Hepatocyte (in vitro differentiated cells): ENCODE measurements around the gene MND1. TPM values are rescaled to one million over a fixed set of nuclear protein-coding genes. Genes with fewer than 3 reads are reported as not detected.

Experiments
- DNase-seq: peaks from one replicate; pipeline ENCODE4 v3.0.0-alpha.2; 2016; ENCODE audit warnings: low spot score
- H2AFZ ChIP-seq: fragments of 200-600 bp; sonication (generic); 2 replicates; pipeline ENCODE4 v1.6.0; 2016; ENCODE audit warnings: antibody characterized with exemption, mild to moderate bottlenecking
- H3K27ac ChIP-seq: fragments of 200-600 bp; sonication (generic); 2 replicates; pipeline ENCODE4 v1.5.1; 2016; ENCODE audit warnings: mild to moderate bottlenecking
- H3K27me3 ChIP-seq: fragments of 200-600 bp; sonication (generic); 2 replicates; pipeline ENCODE4 v1.6.1; 2016
- H3K36me3 ChIP-seq: fragments of 200-600 bp; sonication (generic); replicated peaks from 2 replicates; pipeline ENCODE4 v1.5.1; 2016; ENCODE audit warnings: low read depth; ENCODE audit not compliant: insufficient read depth
- H3K4me1 ChIP-seq: fragments of 200-600 bp; sonication (generic); 2 replicates; pipeline ENCODE4 v1.5.1; 2016; ENCODE audit warnings: mild to moderate bottlenecking, moderate library complexity; ENCODE audit not compliant: insufficient read depth
- H3K4me2 ChIP-seq: fragments of 200-600 bp; sonication (generic); 2 replicates; pipeline ENCODE4 v1.6.0; 2016
- H3K4me3 ChIP-seq: fragments of 200-600 bp; sonication (generic); 2 replicates; pipeline ENCODE4 v1.5.1; 2016; ENCODE audit warnings: mild to moderate bottlenecking
- H3K79me2 ChIP-seq: fragments of 200-600 bp; sonication (generic); 2 replicates; pipeline ENCODE4 v1.6.0; 2017; ENCODE audit warnings: mild to moderate bottlenecking
- H3K9me2 ChIP-seq: fragments of 200-600 bp; sonication (generic); replicated peaks from 2 replicates; pipeline ENCODE4 v1.6.0; 2017; ENCODE audit warnings: mild to moderate bottlenecking; ENCODE audit not compliant: insufficient read depth
- H3K9me3 ChIP-seq: fragments of 200-600 bp; sonication (generic); 2 replicates; pipeline ENCODE4 v1.5.1; 2016; ENCODE audit warnings: low read depth, mild to moderate bottlenecking
- H4K20me1 ChIP-seq: fragments of 200-600 bp; sonication (generic); 2 replicates; pipeline ENCODE4 v1.6.0; 2016; ENCODE audit warnings: mild to moderate bottlenecking; ENCODE audit not compliant: insufficient read depth, poor library complexity, severe bottlenecking
- EZH2 ChIP-seq: fragments of 200-600 bp; sonication (generic); IDR thresholded peaks from 2 replicates; pipeline ENCODE4 v1.6.1; 2016; ENCODE audit warnings: antibody characterized with exemption, mild to moderate bottlenecking, borderline replicate concordance
- EZH2phosphoT487 ChIP-seq: fragments of 200-600 bp; sonication (generic); IDR thresholded peaks from one replicate; pipeline ENCODE4 v1.6.1; 2018; ENCODE audit warnings: antibody characterized with exemption, mild to moderate bottlenecking, low read depth, moderate library complexity; ENCODE audit not compliant: unreplicated experiment, severe bottlenecking
- WGBS: methylation state at CpG from one replicate; pipeline ENCODE4 v1.1.6; 2016; ENCODE audit warnings: low lambda C conversion rate; ENCODE audit errors: missing lambda C conversion rate; 5-methylcytosine and 5-hydroxymethylcytosine counted together
- polyA plus RNA-seq: library from polyadenylated mRNA; unstranded; fragments of >200 nt; fragmentation: Nextera tagmentation; extraction: Ambion mirVana; gene quantifications from 2 replicates; pipeline ENCODE4 v1.2.1, GENCODE V29; 2016
- total RNA-seq: library from RNA; depleted of rRNA; stranded (reverse); fragments of >200 nt; gene quantifications from 2 replicates; pipeline ENCODE4 v1.2.3, GENCODE V29; 2014
- TF ChIP-seq, protein P1 (sequence below): fragments of 200-600 bp; sonication (generic); IDR thresholded peaks from 2 replicates; pipeline ENCODE4 v1.5.1; 2016; ENCODE audit warnings: antibody characterized with exemption, mild to moderate bottlenecking; ENCODE audit not compliant: poor library complexity

The MND1 gene
- total and polyA plus RNA-seq, 2 experiments from 2014 or later: 2.2 to 4.3 TPM

DNA sequence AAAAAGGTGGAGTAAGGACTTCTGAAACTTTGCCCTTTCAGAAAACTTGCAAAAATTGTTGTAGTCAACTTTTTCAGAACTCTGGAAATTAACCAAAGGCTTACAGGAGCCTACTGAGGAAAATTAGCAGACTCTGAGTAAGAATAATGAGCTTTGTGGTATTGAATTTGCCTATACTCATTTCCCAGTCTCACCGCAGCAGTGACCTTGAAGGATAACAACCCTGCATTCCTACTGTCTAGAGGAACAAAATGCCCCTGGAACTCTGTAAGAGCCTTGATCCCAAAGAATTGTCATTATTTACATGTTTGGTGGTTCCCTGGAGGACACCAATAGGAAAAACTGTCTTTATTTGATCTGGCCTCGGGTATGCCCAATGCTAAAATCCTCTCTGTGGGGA, 57.9 kb downstream of the MND1 start:
- 86% methylated on average over 2 of the region's 2 CpGs for WGBS
- Histone ChIP-seq H3K79me2 (no peaks in the 10 kb centered on the region), H3K9me3 (no peaks in the 10 kb centered on the region), H3K4me2 (no peak overlapping the region), H2AFZ (no peak overlapping the region), H3K9me2 (no peaks in the 10 kb centered on the region), H3K27me3 (no peaks in the 10 kb centered on the region), H3K4me3 (no peak overlapping the region), H4K20me1 (no peaks in the 10 kb centered on the region), H3K4me1 (no peaks in the 10 kb centered on the region), H3K36me3 (no peaks in the 10 kb centered on the region), H3K27ac (no peak overlapping the region)
- DNase-seq: no peak
- no peak for TF ChIP-seq EZH2
- TF ChIP-seq, protein P1, sequence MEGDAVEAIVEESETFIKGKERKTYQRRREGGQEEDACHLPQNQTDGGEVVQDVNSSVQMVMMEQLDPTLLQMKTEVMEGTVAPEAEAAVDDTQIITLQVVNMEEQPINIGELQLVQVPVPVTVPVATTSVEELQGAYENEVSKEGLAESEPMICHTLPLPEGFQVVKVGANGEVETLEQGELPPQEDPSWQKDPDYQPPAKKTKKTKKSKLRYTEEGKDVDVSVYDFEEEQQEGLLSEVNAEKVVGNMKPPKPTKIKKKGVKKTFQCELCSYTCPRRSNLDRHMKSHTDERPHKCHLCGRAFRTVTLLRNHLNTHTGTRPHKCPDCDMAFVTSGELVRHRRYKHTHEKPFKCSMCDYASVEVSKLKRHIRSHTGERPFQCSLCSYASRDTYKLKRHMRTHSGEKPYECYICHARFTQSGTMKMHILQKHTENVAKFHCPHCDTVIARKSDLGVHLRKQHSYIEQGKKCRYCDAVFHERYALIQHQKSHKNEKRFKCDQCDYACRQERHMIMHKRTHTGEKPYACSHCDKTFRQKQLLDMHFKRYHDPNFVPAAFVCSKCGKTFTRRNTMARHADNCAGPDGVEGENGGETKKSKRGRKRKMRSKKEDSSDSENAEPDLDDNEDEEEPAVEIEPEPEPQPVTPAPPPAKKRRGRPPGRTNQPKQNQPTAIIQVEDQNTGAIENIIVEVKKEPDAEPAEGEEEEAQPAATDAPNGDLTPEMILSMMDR: no peak
- no peak for TF ChIP-seq EZH2phosphoT487

DNA sequence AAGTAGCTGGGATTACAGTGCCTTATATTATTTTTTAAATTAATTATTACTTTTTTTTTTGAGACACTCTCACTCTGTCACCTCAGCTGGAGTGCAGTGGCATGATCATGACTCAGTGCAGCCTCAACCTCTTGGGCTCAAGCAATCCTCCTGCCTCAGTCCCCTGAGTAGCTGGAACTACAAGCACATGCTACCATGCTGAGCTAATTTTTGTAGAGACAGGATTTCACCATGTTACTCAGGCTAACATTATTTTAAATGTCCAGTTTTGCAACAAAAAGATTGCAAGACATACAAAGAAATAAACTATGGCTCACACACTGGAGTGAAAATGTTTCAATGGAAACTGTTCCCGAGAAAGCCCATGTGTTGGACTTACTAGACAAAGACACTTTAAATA, 59.2 kb downstream of the MND1 start:
- no peak overlapping the region for H3K27ac ChIP-seq
- no peak overlapping the region for H3K4me2 ChIP-seq
- H3K4me1 ChIP-seq: no peaks in the 10 kb centered on the region

DNA sequence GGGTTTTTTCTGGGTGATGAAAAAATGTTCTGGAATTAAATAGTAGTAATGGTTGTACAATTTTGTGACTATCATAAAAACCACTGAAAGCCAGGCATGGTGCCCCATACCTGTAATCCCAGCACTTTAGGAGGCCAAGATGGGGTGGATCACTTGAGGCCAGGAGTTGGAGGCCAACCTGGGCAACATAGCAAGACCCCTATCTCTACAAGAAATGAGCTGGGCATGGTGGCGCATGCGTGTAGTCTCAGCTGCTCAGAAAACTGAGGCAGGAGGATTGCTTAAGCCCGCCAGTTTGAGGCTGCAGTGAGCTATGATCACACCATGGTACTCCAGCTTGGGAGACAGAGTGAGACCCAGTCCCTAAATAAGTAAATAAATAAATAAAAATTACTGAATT, 63.4 kb downstream of the MND1 start:
- H3K4me3 ChIP-seq: no peak overlapping the region
- no peaks in the 10 kb centered on the region for H3K9me3 ChIP-seq
- H3K36me3 ChIP-seq: no peaks in the 10 kb centered on the region
- H3K27ac ChIP-seq: no peak overlapping the region
- no peak for DNase-seq
- H3K4me1 ChIP-seq: no peaks in the 10 kb centered on the region
- H3K4me2 ChIP-seq: no peak overlapping the region
- no peaks in the 10 kb centered on the region for H3K79me2 ChIP-seq
- no peaks in the 10 kb centered on the region for H3K27me3 ChIP-seq
- no peaks in the 10 kb centered on the region for H4K20me1 ChIP-seq
- no peaks in the 10 kb centered on the region for H3K9me2 ChIP-seq
- H2AFZ ChIP-seq: no peak overlapping the region
- TF ChIP-seq EZH2phosphoT487: no peak
- no peak for TF ChIP-seq EZH2
- TF ChIP-seq, protein P1: no peak
- 98% methylated on average over 3 of the region's 3 CpGs for WGBS

More for the DNA sequence above, 59.2 kb downstream of the MND1 start:
- H3K27me3 ChIP-seq: no peaks in the 10 kb centered on the region
- H3K79me2 ChIP-seq: no peaks in the 10 kb centered on the region
- no peak for DNase-seq
- no peaks in the 10 kb centered on the region for H3K9me2 ChIP-seq
- no peak overlapping the region for H3K4me3 ChIP-seq
- 100% methylated on average over 1 of the region's 1 CpG for WGBS
- H4K20me1 ChIP-seq: no peaks in the 10 kb centered on the region
- H3K36me3 ChIP-seq: no peaks in the 10 kb centered on the region
- H3K9me3 ChIP-seq: no peaks in the 10 kb centered on the region
- no peak for TF ChIP-seq EZH2phosphoT487
- TF ChIP-seq, protein P1: no peak
- no peak for TF ChIP-seq EZH2
- no peak overlapping the region for H2AFZ ChIP-seq

DNA sequence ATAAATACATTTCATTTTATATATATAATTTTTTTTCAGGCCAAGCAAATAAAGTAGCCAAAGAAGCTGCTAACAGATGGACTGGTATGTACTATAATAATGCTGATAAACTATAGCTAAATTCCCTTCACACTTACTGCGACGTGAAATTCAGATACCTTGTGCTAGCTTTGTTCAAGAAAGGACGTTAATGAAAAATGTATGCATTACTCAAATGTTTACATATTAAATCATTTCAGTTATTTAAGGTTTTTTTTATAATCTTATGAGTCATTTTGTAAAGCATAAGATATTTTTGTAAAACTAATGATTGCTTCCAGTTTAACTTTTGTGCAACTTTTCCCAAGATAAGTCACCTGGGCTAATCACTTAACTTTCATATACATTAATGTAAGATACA, 64.4 kb downstream of the MND1 start:
- Histone ChIP-seq H3K79me2 (no peaks in the 10 kb centered on the region), H3K4me1 (no peaks in the 10 kb centered on the region), H3K36me3 (no peaks in the 10 kb centered on the region), H3K27me3 (no peaks in the 10 kb centered on the region), H4K20me1 (no peaks in the 10 kb centered on the region), H3K9me3 (no peaks in the 10 kb centered on the region), H3K27ac (no peak overlapping the region), H3K9me2 (no peaks in the 10 kb centered on the region), H2AFZ (no peak overlapping the region), H3K4me3 (no peak overlapping the region), H3K4me2 (no peak overlapping the region)
- TF ChIP-seq EZH2phosphoT487 (no peak), EZH2 (no peak)
- TF ChIP-seq, protein P1: no peak
- no peak for DNase-seq
- WGBS: 86% methylated on average over 3 of the region's 3 CpGs
